Activated CD4-positive, alpha-beta T cell treated with anti-CD3 and anti-CD28 coated beads for 24 hours (primary cell): ENCODE results near the gene ADAM17.
"Not testable (repeated sequence)": the region's sequence is repeated elsewhere in the genome, so short reads cannot be mapped to it uniquely, and the experiment has no call there.

Source experiments
- DNase-seq, 2 donors: peaks; one replicate each; pipeline ENCODE4 v3.0.0-alpha.2; 2020; ENCODE audit warnings: low read depth in 2 of 2

Gene ADAM17

DNA sequence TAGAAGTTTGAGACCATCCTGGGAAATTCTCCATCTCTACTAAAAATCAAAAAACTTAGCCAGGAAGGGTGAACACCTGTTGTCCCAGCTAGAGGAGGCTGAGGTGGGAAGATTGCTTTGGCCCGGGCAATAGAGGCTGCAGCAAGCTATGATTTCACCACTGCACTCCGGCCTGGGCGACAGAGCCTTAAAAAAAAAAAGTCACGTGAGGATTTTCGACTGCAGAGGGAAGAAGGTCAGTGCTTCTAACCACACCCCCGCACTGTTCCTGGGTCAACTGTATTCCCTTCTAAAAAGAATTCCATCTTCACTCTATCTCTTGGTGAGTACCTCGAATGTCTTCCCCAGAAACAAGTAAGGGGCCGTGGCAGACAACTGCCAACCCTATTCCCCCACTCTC is 31.3 kb downstream of the ADAM17 start:
- no peak for DNase-seq

DNA sequence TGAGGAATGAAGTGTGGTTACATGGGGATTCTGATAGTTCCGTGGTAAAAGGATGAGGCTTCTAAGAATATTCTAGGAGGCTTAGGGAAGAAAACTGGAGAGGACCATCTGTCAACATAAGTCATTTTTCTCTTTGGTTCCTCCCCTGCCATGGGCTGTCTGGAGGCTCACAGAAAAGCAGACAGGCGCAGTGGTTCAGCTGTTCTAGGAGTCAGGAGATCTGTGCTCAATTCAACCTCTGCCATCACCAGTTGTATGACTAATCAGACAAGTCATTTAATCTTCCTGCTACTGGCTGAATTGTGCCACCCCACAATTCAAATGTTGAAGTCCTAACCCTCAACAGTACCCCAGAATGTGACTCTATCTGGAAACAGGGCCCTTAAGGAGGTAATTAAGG is 36.4 kb downstream of the ADAM17 start:
- DNase-seq = no peak

DNA sequence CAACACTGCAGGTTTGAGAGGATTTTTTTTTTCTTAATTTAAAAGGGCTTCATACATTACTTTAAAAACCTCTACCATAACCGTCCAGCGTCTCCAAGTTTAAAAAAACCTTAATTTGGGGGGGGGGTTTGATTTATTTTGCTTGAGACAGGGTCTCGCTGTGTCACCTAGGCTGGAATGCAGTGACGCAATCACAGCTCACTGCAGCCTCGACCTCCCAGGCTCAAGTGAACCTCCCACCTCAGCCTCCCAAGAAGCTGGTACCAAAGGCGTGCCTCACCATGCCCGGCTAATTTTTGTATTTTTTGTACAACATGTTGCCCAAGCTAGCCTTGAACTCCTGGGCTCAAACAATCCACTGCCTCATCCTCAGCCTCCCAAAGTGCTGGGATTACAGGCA is 36.9 kb downstream of the ADAM17 start:
- no peak for DNase-seq

DNA sequence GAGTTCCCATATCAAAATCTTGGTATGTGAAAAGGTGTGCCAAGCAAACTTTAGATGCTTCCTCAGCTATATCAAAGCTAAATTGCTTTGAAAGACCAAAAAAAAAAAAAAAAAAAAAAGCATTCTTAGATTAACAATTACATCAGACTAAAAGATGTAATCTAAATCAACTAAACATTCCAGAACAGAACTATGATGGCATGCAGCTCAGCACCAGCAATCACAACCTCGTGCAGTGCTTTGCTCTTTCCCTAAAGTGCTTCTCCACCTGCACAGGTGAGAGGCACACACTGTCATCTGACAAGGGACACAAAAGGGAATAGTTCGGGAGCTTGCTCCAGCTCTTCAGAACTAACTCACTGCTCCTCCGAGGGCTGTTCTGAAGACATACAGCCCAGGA is 37.5 kb downstream of the ADAM17 start:
- no peak for DNase-seq

DNA sequence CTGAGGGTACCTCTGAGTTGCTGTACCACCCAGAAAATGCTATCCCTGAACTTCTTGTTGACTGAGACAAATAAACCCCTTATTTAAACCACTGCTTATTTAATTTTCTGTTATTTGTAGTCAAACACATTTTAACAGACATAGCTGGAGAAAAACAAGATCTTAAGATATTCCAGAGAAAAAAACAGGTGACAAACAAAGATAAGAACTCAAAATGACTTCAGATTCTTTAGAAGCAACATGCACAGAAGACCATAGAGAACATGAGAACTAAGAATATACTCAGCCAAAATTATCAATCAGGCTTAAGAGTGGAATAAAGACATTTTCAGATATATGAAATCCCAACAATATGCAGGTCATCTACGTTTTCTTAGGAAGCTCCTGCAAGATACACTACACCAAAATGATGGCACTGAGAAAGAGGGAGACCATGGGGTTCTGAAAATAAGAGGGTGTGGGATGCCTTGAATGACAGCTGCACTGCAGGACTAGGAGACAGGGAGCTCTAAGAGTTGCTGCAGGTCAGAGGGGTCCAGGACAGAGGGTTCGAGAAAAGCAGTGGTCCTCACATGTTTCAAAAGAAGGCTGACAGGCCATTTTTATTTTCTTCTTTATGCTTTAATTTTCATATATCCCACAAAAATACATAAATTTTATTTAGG is 38.4 kb downstream of the ADAM17 start:
- DNase-seq = no peak

DNA sequence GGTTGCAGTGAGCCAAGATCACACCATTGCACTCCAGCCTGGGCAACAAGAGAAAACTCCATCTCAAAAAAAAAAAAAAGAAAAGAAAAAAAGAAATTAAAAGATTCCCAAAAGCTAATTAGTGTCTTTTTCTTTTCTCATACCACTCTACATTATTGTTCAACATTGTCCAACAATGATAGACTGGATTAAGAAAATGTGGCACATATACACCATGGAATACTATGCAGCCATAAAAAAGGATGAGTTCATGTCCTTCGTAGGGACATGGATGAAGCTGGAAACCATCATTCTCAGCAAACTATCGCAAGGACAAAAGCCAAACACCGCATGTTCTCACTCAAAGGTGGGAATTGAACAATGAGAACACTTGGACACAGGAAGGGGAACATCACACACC is 41.7 kb downstream of the ADAM17 start:
- not testable (repeated sequence) for DNase-seq

DNA sequence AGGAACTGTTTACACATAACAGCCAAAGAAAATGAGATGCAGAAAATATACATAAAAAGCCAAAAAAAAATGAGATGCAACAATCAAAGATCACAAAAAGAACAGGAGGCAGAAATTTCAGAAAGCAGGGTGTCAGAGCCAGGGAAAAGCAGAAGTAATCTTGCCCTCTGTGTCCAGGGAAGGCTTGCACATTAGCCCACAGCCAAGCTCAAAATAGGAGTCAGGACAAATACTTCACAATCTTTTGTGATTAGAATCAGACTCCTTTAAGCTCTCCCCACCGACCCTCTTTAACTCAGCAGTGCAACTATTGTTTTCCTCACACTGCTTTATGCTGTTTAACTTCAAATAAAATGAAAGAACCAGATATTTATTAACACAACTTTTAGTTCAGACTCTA is 46.7 kb downstream of the ADAM17 start:
- no peak for DNase-seq

DNA sequence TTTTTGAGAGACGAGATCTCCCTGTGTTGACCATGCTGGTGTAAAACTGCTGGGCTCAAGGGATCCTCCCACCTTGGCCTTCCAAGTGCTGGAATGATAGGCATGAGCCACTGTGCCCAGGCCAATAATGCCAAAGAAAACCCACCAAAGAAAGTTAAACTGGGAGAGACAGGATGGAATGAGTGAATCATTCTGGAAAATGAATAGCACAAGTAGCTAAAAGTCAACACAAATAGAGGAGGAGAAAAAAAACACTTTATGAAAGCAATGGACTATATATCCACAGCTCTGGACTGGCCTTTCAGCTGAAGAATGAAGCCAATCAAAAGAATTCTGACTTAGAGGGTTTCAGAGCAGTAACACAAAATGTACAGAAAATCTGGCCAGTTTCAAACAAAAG is 57.4 kb downstream of the ADAM17 start:
- DNase-seq = no peak

DNA sequence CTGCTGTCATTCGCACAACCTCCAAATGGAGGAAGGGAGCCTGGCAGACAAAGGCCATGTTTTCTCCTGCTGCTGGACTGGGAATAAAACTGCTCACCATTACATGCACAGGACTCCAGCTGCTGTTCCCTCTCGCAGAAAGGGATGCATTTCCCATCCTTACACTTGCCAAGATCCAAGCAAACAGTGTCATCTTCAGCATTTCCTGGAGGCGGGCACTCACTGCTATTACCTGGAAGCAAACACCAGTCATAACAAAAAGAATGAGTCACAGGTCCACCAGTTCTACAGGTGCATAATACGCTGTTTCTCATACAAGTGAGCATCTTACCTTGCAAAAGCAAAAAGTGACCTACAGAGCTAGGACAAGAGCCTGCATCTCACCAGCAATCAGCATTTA is 58.6 kb downstream of the ADAM17 start:
- no peak for DNase-seq

DNA sequence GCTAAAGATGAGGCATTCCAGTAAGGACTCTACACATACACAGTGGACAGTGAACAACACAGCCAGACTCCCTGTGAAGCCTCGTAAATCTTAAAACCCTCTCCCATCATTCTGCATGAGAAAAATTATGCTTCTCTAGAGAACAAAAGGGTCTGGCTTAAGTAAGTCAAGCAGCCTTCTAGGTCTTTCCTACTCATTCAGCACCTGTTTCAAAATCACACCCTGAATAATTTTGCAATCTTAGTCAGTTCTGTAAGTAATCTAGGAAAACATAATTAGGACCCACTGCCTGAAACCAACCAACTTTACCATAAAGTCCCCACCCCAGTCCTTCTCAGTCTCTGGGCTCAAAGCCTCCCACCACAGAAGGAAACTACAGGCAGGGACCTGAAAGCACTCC is 61.5 kb downstream of the ADAM17 start:
- DNase-seq = no peak

DNA sequence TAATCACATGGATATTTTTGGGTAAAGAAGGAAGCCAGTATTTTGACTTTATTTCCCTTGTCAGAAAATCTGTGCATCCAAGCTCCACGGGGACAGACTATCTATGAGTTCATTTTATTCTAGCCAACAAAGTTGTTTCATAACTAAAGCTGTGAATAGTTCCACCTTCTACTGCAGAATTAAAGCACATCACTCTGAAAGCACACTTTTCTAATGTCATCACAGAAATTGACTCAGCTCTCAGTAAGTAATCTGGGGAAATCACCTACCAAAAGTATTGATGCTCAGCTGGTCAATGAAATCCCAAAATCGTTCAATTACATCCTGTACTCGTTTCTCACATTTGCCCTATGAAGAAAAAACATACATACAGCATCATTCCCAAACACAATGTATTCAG is 62.2 kb downstream of the ADAM17 start:
- no peak for DNase-seq

DNA sequence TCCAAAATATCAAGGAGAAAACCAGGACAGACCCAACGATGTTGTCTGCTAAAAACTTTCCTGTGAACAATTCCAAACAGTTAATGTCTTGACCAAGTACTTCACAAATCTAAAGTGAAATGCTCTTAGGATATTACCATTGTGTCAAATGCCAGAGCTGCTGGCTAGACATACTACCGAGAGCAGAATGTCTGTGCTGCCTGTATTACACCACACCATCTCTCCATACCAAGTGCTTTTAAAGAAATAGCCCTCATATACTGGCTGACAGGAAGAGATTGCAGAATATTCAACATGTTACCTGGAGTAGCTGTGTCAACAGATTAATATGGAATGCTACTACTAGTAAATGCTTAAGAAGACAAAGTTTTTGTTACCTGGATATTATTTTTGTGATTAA is 62.7 kb downstream of the ADAM17 start:
- no peak for DNase-seq

DNA sequence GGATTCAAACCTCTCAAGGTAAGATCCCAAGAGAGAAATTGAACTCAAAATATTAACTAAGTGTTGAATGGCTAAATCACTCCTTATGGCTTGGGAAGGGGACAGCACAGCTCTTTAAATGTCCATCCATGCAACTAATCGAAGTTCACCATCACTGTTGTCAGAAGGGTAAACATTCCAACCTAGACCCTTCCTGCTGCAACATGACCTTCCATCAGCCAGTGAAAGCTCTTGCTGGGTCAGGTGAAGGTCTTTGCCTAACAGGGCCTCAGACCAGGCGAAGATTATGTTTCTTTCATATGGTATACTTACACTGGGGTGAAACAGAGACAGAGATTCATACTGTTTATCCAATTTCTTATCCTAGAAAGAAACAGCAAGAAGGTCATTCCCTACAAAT is 64.8 kb downstream of the ADAM17 start:
- DNase-seq = no peak

DNA sequence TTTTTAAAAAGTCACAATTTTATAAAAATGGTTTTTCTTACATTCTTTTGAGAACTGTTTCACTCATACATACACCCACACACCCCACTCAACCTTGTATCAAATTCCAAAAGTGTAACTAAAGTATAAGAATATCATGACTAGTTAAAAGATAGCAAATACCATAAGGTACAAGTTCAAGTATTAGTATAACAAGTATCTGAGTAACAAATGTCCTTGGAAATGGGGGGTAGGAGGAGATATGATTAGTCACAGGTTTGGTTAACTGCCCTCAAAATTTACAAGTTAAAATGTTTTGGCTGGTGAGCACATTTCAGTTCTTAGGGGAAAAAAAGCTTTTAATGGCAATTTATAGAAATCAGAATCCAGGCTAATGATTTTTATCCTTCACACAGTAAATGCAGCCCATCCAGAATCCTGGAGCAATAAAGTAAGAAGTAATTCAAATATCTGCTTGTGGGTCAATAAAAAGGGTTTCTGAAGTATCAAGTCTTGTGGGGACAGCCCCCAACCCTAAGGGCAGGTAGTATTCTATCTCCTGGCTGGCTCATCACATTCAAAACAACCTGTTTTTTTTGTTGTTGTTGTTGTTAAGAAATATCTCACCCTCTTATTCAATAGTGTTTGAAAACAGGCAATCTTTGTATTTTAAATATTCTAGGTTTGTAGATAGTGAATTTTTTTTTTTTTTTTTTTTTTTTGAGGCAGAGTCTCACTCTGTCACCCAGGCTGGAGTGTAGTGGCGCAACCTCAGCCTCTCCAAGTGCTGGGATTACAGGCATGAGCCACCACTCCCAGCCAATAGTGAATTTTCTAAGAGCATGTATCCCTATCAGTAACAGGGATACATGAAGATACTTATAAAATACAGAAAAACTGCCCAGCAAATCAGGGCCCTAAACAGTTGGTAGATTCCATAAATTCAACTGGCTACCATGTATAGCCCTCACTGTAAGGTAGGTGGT is 66.8 kb downstream of the ADAM17 start:
- no peak for DNase-seq

DNA sequence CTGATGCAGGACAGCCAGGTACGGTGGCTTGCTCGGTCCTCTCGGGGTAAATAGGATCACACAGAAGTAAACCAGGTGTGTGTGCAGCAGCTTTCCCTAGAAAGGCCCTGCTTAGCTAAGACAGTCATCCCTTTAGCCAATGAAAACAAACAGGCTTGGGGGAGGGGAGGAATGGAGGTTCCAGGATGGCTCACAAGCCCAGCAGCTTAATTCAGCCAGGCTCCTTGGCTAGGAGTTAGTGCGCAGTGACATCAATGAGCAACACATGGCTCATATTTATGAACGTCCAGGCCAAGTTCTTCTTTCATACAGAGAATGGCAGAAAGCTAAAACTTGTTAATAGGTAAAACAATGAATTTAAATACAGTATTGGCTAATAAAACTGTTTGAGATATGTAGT is 71.1 kb downstream of the ADAM17 start:
- no peak for DNase-seq

DNA sequence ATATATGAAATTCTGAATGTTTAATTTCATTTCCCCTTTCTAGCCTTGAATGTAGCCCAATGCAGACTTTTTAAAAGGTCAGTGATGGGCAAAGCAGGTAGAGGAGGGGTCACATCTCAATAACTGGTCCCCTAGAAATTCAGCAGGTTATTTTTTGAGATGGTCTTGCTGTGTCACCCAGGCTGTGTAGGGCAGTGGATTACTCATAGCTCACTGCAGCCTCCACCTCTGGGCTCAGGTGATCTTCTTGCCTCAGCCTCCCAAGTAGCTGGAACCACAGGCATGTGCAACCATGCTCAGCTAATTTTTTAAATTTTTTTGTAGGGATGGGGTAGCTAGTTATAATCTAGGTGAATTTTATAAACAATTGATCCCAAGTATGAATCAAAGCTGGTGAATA is 72.5 kb downstream of the ADAM17 start:
- DNase-seq = no peak

DNA sequence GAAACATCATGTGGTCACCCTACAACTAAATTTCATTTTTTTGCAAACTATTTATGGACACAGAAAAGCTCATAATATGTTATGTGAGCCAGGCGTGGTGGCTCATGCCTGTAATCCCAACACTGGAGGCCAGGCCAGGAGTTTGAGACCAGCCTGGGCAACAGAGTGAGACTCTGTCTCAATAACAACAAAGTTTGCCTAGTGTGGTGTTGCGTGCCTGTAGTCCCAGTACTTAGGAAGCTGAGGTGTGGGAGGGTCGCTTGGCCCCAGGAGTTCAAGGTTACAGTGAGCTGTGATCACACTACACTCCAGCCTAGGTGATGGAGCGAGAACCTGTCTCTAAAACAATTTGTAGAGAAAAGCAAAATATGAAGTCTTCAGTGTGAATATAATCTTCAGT is 75.5 kb downstream of the ADAM17 start:
- DNase-seq = no peak

DNA sequence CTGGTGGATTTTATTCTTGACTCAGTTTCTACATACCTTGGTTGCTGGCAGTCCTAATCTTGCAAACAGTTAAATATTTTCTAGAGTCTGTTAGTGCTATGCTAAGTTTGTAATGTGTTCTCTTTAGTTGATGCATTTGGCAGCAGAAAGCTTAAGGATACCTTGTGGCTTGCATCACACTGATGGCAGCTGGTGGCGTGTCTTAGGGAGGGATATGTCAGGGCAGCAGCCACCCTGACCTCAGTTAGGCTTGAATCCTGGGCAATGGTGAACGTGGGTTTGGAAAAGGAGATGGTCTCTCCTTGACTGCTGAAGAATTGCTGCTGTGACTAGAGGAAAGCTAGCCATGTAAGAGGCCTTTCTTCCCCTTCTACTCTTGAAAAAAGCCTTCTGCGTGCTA is 77.1 kb downstream of the ADAM17 start:
- DNase-seq = no peak

DNA sequence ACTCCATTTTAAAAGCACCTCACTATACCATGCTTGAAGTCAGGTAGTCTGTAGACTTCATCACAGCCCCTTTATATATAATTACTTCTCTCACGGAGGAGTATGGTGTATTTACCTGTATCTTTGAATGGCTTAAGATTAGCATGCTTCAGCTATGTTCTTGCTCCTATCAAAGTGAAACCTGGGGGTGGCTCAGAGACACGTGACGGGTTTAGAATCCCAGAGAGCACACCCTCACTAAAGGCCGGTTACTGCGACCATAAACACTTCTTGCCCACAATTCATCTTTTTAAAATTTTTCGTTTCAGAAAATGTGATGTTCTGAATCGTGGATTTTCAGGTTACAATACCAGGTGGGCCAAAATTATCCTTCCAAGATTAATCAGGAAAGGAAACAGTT is 77.7 kb downstream of the ADAM17 start:
- DNase-seq = no peak

DNA sequence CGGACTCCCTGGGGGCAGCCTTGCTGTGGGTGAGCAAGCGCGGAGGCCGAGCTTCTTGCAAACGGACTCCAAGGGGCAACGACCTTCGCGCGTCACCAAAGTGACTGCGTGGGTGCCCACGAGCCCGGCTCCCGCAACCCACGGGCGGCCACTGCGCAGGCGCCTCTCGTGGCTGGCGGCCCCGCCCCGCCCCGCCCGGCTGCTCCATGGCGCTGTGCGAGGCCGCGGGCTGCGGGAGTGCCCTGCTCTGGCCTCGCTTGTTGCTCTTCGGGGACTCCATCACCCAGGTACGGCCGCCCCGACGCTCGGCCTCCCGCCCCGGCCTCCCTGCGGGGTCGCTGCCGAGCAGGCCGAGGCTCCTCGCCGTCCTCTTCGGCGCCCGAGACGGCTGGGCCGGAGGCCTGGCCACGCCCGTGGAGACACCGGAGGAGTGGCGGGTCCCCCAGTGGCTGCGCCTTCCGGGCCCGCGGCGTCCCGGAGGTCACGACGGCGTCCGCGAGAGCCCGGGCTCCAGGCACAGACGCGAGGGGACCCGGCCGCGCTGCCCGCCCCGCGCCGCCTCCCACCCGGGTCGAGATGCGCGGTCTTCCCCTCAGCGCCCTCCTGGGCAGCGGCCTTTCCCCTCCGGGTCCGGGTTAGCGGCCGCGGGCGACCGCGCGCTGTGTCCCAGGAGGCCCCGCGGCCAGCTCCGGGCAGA is 81.1 kb downstream of the ADAM17 start, which contains the start of gene IAH1:
TSS of gene IAH1 (plus strand) at position 191 of the 697 bp plus-strand sequence. CDS start at position 207, 16 bp downstream.
- DNase-seq = peak; percentile 44 to 53

DNA sequence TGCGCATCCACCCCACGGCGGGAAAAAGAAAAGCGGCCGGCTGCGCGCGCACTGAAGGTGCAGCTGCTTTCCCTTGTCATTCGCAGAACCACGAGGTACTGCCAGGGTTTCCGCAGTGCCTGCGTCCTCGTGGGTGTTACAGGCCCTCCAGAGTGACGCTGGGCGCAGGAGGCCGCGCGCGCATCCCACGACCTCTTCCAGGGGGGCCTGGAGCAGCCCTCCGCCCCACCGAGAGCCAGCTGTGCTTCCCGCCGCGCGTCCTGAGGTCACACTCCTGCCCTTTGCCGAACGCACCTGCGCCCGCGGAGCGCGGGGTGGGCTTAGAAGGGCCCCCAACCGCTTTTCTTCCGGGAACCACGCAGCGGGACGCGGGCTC is 81.7 kb downstream of the ADAM17 start:
- peak; percentile 25 to 43 for DNase-seq

DNA sequence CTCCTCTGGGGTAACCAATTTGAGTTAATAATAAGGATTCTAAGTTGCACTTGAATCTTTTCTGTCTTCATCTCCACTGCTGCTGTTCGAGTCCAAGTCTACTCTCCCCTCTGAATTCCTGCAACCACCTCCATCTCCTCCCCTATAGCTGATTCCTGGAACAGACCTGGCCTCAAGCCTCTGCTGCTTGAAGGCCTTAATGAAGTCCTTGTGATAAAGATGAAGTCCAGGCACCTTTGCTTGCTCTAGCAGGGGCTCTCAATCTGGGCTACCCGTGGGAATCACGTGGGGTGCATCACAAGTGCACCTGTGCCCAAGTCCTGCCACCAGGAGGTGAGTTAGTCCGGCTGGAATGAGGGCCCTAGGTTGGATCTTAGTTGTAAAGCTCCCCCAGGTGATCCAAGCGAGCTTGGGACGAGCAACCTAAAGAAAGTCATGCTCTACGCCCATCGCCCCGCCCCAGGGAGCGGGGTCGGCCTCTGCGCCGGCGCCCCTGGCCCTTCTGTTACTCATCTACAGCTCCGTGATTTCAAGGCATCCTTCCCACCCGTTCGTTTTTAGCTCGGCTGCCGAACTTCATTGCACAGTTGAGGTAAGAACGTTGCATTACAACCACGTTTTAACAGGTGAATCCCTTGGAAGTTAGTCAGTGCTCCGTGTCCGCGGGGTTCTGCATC is 82.2 kb downstream of the ADAM17 start:
- DNase-seq = no peak
